SU-DHL-6 (cell line): ENCODE measurements around the gene SLC35F4.
"Not testable (repeated sequence)": the region's sequence is repeated elsewhere in the genome, so short reads cannot be mapped to it uniquely, and the experiment has no call there.

Experiments used
- H2AFZ ChIP-seq: fragments of 200-600 bp; sonication (generic); 2 replicates; pipeline ENCODE4 v1.6.1; 2014; ENCODE audit warnings: low read depth, mild to moderate bottlenecking, moderate library complexity, mixed read lengths, antibody characterized with exemption, low read length; ENCODE audit not compliant: severe bottlenecking
- H3F3A ChIP-seq: fragments of 200-600 bp; shearing (Covaris generic); 2 replicates; pipeline ENCODE4 v1.6.0; 2016; ENCODE audit warnings: antibody characterized with exemption, mild to moderate bottlenecking; ENCODE audit not compliant: insufficient read depth
- H3K27ac ChIP-seq: fragments of 200-600 bp; sonication (generic); 2 replicates; pipeline ENCODE4 v1.5.1; 2016; ENCODE audit warnings: low read depth, mild to moderate bottlenecking, low read length, moderate library complexity, mixed read lengths
- H3K27me3 ChIP-seq: fragments of 200-600 bp; sonication (generic), shearing (Covaris generic); 2 replicates; pipeline ENCODE4 v1.6.0; 2014; ENCODE audit warnings: mild to moderate bottlenecking, low read length
- H3K36me3 ChIP-seq: fragments of 200-600 bp; sonication (generic); 2 replicates; pipeline ENCODE4 v1.6.1; 2014; ENCODE audit warnings: mild to moderate bottlenecking, low read length, mixed read lengths
- H3K4me2 ChIP-seq: fragments of 300-600, 200-600 bp; shearing (Covaris generic), sonication (generic); 2 replicates; pipeline ENCODE4 v1.6.0; 2014; ENCODE audit warnings: low read length, low read depth, mild to moderate bottlenecking; ENCODE audit not compliant: poor library complexity, severe bottlenecking
- H3K4me3 ChIP-seq: fragments of 200-600 bp; sonication (generic); 2 replicates; pipeline ENCODE4 v1.5.1; 2014; ENCODE audit warnings: antibody characterized with exemption, low read length, mild to moderate bottlenecking, mixed read lengths; ENCODE audit not compliant: insufficient read depth, poor library complexity, severe bottlenecking
- H3K79me2 ChIP-seq: fragments of 200-600 bp; sonication (generic); 2 replicates; pipeline ENCODE4 v1.6.1; 2014; ENCODE audit warnings: mild to moderate bottlenecking, low read length, moderate library complexity; ENCODE audit not compliant: insufficient read depth
- H3K9ac ChIP-seq: fragments of 200-600 bp; sonication (generic); 2 replicates; pipeline ENCODE4 v1.7.0; 2014; ENCODE audit warnings: mild to moderate bottlenecking, low read length
- H3K9me2 ChIP-seq: fragments of 200-600 bp; sonication (generic); replicated peaks from 2 replicates; pipeline ENCODE4 v1.6.1; 2014; ENCODE audit warnings: low read length; ENCODE audit not compliant: insufficient read depth
- H3K9me3 ChIP-seq: fragments of 200-600 bp; sonication (generic); 2 replicates; pipeline ENCODE4 v1.6.1; 2014; ENCODE audit warnings: low read length, mixed read lengths; ENCODE audit not compliant: insufficient read depth
- H4K20me1 ChIP-seq: fragments of 200-600 bp; sonication (generic); 2 replicates; pipeline ENCODE4 v1.6.1; 2014; ENCODE audit warnings: low read depth, mild to moderate bottlenecking, antibody characterized with exemption, low read length, moderate library complexity, mixed read lengths
- EZH2phosphoT487 ChIP-seq: fragments of 200-600 bp; sonication (generic), shearing (Covaris generic); conservative IDR thresholded peaks from 2 replicates; pipeline ENCODE4 v1.6.1; 2018; ENCODE audit warnings: mild to moderate bottlenecking, antibody characterized with exemption, low read length, moderate library complexity, mixed read lengths
- TF ChIP-seq, protein P1 (sequence below): fragments of 200-600 bp; sonication (generic); IDR thresholded peaks from one replicate; pipeline ENCODE4 v1.5.1; 2017; ENCODE audit warnings: antibody characterized with exemption, mild to moderate bottlenecking, low read length, moderate library complexity; ENCODE audit not compliant: insufficient read depth, poor library complexity, severe bottlenecking

The SLC35F4 gene

DNA sequence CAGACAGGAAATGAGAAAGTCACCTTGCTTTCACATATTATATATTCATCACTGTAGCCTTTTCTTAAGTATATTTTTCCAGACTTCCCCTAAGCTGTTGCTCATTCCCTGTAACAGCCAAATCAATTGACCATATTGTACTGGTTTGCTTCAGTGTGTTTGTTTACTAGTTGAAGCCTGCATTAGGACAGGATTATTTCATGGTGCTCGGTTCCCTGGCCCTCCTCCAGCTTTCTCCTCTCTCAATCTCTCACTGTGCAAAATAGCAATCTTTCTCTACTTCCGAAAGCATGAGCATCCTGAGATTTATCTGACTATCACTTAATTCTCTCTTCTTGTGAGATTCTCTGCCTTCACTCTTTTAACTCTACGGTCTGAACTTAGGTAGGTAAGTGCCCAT is 2.4 kb downstream of the SLC35F4 start:
- no peak overlapping the region for H3K27ac ChIP-seq
- no peaks in the 10 kb centered on the region for H3K79me2 ChIP-seq
- H3K4me3 ChIP-seq: no peak overlapping the region
- H3K9me2 ChIP-seq: no peaks in the 10 kb centered on the region
- no peak overlapping the region for H3K9ac ChIP-seq
- no peaks in the 10 kb centered on the region for H3K9me3 ChIP-seq
- TF ChIP-seq, protein P1, sequence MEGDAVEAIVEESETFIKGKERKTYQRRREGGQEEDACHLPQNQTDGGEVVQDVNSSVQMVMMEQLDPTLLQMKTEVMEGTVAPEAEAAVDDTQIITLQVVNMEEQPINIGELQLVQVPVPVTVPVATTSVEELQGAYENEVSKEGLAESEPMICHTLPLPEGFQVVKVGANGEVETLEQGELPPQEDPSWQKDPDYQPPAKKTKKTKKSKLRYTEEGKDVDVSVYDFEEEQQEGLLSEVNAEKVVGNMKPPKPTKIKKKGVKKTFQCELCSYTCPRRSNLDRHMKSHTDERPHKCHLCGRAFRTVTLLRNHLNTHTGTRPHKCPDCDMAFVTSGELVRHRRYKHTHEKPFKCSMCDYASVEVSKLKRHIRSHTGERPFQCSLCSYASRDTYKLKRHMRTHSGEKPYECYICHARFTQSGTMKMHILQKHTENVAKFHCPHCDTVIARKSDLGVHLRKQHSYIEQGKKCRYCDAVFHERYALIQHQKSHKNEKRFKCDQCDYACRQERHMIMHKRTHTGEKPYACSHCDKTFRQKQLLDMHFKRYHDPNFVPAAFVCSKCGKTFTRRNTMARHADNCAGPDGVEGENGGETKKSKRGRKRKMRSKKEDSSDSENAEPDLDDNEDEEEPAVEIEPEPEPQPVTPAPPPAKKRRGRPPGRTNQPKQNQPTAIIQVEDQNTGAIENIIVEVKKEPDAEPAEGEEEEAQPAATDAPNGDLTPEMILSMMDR: no peak
- no peak for TF ChIP-seq EZH2phosphoT487
- no peaks in the 10 kb centered on the region for H4K20me1 ChIP-seq
- no peak overlapping the region for H3K4me2 ChIP-seq
- H3F3A ChIP-seq: no peaks in the 10 kb centered on the region
- H2AFZ ChIP-seq: no peak overlapping the region
- H3K36me3 ChIP-seq: no peaks in the 10 kb centered on the region
- no peaks in the 10 kb centered on the region for H3K27me3 ChIP-seq

DNA sequence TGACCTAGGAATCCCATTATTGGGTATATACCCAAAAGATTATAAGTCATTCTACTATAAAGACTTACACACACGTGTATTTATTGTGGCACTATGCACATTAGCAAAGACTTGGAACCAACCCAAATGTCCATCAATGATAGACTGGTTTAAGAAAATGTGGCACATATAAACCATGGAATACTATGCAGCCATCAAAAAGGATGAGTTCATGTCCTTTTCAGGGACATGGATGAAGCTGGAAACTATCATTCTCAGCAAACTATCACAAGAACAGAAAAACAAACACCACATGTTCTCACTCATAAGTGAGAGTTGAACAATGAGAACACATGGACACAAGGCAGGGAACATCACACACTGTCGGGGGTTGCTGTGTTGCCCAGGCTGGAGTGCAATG is 10.2 kb downstream of the SLC35F4 start:
- not testable (repeated sequence) for H3K79me2 ChIP-seq, H3K27me3 ChIP-seq, H3K9me2 ChIP-seq, H3K9ac ChIP-seq, H3K9me3 ChIP-seq, H3K4me2 ChIP-seq, H2AFZ ChIP-seq, H3F3A ChIP-seq, H3K36me3 ChIP-seq, H3K4me3 ChIP-seq, H4K20me1 ChIP-seq, H3K27ac ChIP-seq

DNA sequence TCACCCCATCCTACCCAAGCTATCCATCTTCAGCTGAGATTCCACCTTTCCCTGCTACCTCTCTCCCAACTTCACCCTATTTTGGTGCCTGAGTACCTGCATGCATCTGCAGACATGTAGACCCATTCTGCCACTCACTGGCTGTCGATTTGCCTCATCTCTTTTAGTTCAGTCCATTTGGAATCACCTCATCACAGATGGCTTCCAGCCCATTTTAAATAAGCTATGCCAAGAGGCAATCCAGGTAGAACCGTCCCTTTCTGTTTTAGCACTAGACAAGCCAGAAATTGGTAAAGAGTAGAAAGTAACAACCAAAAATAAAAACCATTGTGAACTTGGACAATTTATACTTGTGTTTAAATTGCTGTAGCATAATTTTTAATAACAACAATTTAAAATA is 11.3 kb downstream of the SLC35F4 start:
- no peaks in the 10 kb centered on the region for H3K27me3 ChIP-seq
- H3K9me2 ChIP-seq: no peaks in the 10 kb centered on the region
- no peaks in the 10 kb centered on the region for H3K9me3 ChIP-seq

DNA sequence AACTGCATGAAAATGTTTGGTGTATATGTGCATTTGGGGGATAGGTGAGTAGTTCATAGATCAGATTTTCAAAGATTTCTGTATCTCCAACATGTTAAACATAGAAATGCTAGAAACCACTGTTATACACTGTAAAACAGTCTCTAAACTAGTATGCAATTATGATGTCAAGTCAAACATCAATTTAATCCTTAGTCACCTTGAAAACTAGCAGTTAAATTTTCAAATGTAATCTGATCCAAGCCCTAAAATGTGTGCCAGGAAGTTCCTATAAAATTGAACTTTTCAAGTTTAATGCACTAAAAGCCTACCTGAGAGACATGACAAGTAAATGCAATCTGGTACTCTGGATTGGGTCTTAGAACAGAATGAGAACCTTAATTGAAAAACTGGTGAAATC is 14.5 kb downstream of the SLC35F4 start:
- H3K27ac ChIP-seq: no peak overlapping the region
- H3K36me3 ChIP-seq: no peaks in the 10 kb centered on the region
- no peaks in the 10 kb centered on the region for H3K79me2 ChIP-seq
- no peaks in the 10 kb centered on the region for H3F3A ChIP-seq
- H2AFZ ChIP-seq: no peak overlapping the region
- no peak overlapping the region for H3K4me3 ChIP-seq
- no peaks in the 10 kb centered on the region for H3K9me2 ChIP-seq
- H3K9ac ChIP-seq: no peak overlapping the region
- H3K4me2 ChIP-seq: no peak overlapping the region
- H3K9me3 ChIP-seq: no peaks in the 10 kb centered on the region
- TF ChIP-seq, protein P1: no peak
- TF ChIP-seq EZH2phosphoT487: no peak
- H3K27me3 ChIP-seq: no peaks in the 10 kb centered on the region
- H4K20me1 ChIP-seq: no peaks in the 10 kb centered on the region

More for the DNA sequence above, 11.3 kb downstream of the SLC35F4 start:
- H3F3A ChIP-seq: no peaks in the 10 kb centered on the region
- no peak overlapping the region for H3K4me2 ChIP-seq
- H4K20me1 ChIP-seq: no peaks in the 10 kb centered on the region
- H3K36me3 ChIP-seq: no peaks in the 10 kb centered on the region
- H3K27ac ChIP-seq: no peak overlapping the region
- no peaks in the 10 kb centered on the region for H3K79me2 ChIP-seq
- no peak overlapping the region for H3K9ac ChIP-seq
- H3K4me3 ChIP-seq: no peak overlapping the region
- no peak for TF ChIP-seq EZH2phosphoT487
- TF ChIP-seq, protein P1: no peak
- H2AFZ ChIP-seq: no peak overlapping the region
